H1 (cell line): ENCODE data around the gene FAM219A. TPM values are rescaled to one million over a fixed set of nuclear protein-coding genes. Genes with fewer than 3 reads are reported as not detected.

Experiments used
- CBX8 ChIP-seq: fragments of 300-800, 300-1000 bp; sonication (generic); IDR thresholded peaks from 2 replicates; pipeline ENCODE4 v1.7.1; 2016; ENCODE audit warnings: low read depth, low read length, borderline replicate concordance
- CHD2 ChIP-seq: IDR thresholded peaks from 2 replicates; pipeline ENCODE4 v1.6.1; 2012; ENCODE audit warnings: low read length, improper control_type of control experiment
- KDM1A ChIP-seq: fragments of 200-600, 300-600 bp; sonication (generic); IDR thresholded peaks from 2 replicates; pipeline ENCODE4 v1.7.1; 2016; ENCODE audit warnings: mild to moderate bottlenecking, low read length, borderline replicate concordance
- KDM4A ChIP-seq: IDR thresholded peaks from one replicate; pipeline ENCODE4 v1.7.1; 2012; ENCODE audit warnings: low read depth, mild to moderate bottlenecking, moderate library complexity, low read length, inconsistent platforms; ENCODE audit not compliant: severe bottlenecking
- MAFK ChIP-seq: IDR thresholded peaks from 2 replicates; pipeline ENCODE4 v1.6.1; 2012; ENCODE audit warnings: low read depth, mild to moderate bottlenecking, improper control_type of control experiment, low read length
- NRF1 ChIP-seq: IDR thresholded peaks from 2 replicates; pipeline ENCODE4 v1.6.1; 2011; ENCODE audit warnings: mild to moderate bottlenecking, low read depth, low read length, improper control_type of control experiment
- RFX5 ChIP-seq: IDR thresholded peaks from 2 replicates; pipeline ENCODE4 v1.6.1; 2011; ENCODE audit warnings: low read depth, low read length, improper control_type of control experiment, borderline replicate concordance
- TAF1 ChIP-seq: IDR thresholded peaks from 2 replicates; pipeline ENCODE4 v1.6.1; 2011; ENCODE audit warnings: mild to moderate bottlenecking, low read depth, low read length
- YY1 ChIP-seq: IDR thresholded peaks from 2 replicates; pipeline ENCODE4 v1.6.1; 2011; ENCODE audit warnings: low read depth, mild to moderate bottlenecking, low read length
- polyA plus RNA-seq, 7 experiments: library from polyadenylated mRNA; depleted of rRNA in 3 of 7; stranded (reverse) in 5 of 7; unstranded in 2 of 7; fragments of >200 nt in 5 of 7; fragments of 200-250 nt in 2 of 7; gene quantifications; 1 replicate in 5 of 7; 2 replicates in 1 of 7; 4 replicates in 1 of 7; pipeline versions ENCODE4 v1.2.1 to v1.2.3, GENCODE V29; 2011 to 2013; ENCODE audit warnings: missing spikeins in 2 of 7, mixed read lengths in 2 of 7
- total RNA-seq: library from RNA; stranded (reverse); fragmentation: NEBNext Ultra II Directional; extraction: Animal tissue kit (Norgen Biotek cat#: 25700); gene quantifications from 2 replicates; pipeline ENCODE4 v1.2.1, GENCODE V29; 2021
- TF ChIP-seq, protein P1 (sequence below): fragments of 300-600 bp; sonication (generic); IDR thresholded peaks from 2 replicates; pipeline ENCODE4 v1.7.1; 2012; ENCODE audit warnings: low read length, moderate library complexity, mild to moderate bottlenecking, inconsistent platforms; ENCODE audit not compliant: insufficient replicate concordance
- TF ChIP-seq, protein P2 (sequence below): IDR thresholded peaks from 2 replicates; pipeline ENCODE4 v1.6.1; 2012; ENCODE audit warnings: inconsistent platforms

The FAM219A gene
- total and polyA plus RNA-seq, 2 of the 8 experiments (the other 6 are each of a cell fraction or from before 2014, with no cell fraction given): 7.7 to 10.4 TPM

DNA sequence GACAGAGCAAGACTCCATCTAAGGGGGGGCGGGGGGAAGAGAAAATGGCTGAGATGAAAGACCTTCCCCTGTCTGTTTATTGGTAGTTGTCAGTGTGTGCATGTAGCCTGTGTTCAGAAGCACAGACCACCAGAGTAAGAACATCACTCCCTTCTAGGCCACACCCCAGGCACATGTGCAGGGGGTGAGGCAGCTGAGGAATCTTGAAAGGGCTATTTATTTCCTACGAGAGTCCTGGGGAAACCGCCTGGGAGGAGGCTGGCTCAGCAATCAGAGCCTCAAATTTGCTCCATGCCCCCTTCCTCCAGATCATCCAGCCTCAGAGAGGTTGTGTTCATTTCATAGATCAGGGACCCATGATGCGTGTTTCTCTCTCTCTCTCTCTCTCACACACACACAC, 88.7 kb downstream of the FAM219A start (continued):
- TF ChIP-seq, protein P1, sequence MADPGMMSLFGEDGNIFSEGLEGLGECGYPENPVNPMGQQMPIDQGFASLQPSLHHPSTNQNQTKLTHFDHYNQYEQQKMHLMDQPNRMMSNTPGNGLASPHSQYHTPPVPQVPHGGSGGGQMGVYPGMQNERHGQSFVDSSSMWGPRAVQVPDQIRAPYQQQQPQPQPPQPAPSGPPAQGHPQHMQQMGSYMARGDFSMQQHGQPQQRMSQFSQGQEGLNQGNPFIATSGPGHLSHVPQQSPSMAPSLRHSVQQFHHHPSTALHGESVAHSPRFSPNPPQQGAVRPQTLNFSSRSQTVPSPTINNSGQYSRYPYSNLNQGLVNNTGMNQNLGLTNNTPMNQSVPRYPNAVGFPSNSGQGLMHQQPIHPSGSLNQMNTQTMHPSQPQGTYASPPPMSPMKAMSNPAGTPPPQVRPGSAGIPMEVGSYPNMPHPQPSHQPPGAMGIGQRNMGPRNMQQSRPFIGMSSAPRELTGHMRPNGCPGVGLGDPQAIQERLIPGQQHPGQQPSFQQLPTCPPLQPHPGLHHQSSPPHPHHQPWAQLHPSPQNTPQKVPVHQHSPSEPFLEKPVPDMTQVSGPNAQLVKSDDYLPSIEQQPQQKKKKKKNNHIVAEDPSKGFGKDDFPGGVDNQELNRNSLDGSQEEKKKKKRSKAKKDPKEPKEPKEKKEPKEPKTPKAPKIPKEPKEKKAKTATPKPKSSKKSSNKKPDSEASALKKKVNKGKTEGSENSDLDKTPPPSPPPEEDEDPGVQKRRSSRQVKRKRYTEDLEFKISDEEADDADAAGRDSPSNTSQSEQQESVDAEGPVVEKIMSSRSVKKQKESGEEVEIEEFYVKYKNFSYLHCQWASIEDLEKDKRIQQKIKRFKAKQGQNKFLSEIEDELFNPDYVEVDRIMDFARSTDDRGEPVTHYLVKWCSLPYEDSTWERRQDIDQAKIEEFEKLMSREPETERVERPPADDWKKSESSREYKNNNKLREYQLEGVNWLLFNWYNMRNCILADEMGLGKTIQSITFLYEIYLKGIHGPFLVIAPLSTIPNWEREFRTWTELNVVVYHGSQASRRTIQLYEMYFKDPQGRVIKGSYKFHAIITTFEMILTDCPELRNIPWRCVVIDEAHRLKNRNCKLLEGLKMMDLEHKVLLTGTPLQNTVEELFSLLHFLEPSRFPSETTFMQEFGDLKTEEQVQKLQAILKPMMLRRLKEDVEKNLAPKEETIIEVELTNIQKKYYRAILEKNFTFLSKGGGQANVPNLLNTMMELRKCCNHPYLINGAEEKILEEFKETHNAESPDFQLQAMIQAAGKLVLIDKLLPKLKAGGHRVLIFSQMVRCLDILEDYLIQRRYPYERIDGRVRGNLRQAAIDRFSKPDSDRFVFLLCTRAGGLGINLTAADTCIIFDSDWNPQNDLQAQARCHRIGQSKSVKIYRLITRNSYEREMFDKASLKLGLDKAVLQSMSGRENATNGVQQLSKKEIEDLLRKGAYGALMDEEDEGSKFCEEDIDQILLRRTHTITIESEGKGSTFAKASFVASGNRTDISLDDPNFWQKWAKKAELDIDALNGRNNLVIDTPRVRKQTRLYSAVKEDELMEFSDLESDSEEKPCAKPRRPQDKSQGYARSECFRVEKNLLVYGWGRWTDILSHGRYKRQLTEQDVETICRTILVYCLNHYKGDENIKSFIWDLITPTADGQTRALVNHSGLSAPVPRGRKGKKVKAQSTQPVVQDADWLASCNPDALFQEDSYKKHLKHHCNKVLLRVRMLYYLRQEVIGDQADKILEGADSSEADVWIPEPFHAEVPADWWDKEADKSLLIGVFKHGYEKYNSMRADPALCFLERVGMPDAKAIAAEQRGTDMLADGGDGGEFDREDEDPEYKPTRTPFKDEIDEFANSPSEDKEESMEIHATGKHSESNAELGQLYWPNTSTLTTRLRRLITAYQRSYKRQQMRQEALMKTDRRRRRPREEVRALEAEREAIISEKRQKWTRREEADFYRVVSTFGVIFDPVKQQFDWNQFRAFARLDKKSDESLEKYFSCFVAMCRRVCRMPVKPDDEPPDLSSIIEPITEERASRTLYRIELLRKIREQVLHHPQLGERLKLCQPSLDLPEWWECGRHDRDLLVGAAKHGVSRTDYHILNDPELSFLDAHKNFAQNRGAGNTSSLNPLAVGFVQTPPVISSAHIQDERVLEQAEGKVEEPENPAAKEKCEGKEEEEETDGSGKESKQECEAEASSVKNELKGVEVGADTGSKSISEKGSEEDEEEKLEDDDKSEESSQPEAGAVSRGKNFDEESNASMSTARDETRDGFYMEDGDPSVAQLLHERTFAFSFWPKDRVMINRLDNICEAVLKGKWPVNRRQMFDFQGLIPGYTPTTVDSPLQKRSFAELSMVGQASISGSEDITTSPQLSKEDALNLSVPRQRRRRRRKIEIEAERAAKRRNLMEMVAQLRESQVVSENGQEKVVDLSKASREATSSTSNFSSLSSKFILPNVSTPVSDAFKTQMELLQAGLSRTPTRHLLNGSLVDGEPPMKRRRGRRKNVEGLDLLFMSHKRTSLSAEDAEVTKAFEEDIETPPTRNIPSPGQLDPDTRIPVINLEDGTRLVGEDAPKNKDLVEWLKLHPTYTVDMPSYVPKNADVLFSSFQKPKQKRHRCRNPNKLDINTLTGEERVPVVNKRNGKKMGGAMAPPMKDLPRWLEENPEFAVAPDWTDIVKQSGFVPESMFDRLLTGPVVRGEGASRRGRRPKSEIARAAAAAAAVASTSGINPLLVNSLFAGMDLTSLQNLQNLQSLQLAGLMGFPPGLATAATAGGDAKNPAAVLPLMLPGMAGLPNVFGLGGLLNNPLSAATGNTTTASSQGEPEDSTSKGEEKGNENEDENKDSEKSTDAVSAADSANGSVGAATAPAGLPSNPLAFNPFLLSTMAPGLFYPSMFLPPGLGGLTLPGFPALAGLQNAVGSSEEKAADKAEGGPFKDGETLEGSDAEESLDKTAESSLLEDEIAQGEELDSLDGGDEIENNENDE: no peak
- TF ChIP-seq, protein P2, sequence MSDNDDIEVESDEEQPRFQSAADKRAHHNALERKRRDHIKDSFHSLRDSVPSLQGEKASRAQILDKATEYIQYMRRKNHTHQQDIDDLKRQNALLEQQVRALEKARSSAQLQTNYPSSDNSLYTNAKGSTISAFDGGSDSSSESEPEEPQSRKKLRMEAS: no peak
- TF ChIP-seq KDM4A (no peak), RFX5 (no peak), CBX8 (no peak), YY1 (no peak), NRF1 (no peak), TAF1 (no peak), CHD2 (no peak), KDM1A (no peak), MAFK (no peak)
